Head of caudate nucleus (tissue), 42 donors: ENCODE results near the gene TP53RK.

ENCODE experiments used
- DNase-seq, 42 donors: peaks; one replicate each; pipeline versions ENCODE4 v3.0.0 to v3.0.0-alpha.2; 2020 to 2021; ENCODE audit warnings: mixed read lengths in 7 of 42
- intact Hi-C: fragments of 100-400 bp; cut with DNase I; formaldehyde crosslinking; loops from one replicate; pipeline ENCODE4 v1.15.0; 2022

TP53RK gene

DNA sequence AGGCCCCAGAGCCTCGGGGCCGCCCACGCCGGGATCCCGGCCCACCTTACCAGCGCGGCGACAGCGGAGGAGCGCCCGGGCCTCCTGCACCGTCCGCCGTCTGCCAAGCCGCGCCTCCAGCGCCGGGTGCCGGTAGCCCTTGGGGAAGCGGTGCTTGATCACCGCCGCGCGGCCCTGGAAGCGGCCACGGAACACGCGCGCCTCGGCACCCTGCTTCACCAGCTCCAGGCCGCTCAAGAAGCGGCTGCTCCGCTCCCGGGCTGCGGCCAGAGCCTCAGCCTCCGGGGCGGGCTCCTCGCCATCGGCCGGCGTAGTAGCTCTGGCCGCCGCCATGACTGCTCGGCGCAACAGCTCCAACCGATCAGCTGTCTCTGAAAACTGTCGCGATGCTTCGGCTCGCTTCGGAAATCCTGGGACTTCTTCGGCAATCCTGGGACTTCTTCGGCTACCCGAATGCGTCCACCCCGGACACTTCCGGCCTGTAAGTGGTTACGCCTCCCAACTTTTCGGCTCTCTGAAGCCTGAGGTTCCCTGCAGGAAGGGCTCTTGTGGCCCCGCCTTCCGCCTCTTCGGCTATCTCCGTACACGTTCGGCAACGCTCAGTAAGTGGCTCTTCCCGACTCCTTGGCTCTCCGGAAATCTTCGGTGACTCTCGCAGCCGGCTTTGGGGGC lies at the start of gene TP53RK:
TP53RK (minus strand) TSS at position 363 of the 672 bp plus-strand sequence; CDS start at position 333, 30 bp downstream.
- intact Hi-C loops, result no loop called here
- DNase-seq, result peak; percentile 90 to 99 (median 96)

DNA sequence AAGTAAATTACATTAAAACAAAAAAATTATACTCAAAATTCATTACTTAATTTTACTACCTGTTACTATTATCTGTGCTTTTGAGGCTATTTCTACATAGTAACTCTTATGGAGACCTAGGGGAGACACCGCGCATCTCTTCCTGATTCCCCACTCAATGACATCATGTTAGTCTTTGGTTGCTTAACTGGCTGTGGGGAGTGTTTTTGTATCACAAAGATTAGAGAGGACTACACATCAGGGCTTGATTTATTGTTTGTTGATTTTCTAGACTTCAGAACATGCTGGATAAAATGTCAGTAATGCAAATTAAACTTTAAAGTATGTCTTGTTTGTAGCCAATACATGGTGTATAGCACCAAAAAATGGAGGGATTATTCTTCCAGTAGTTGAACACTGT lies 46.2 kb upstream of the TP53RK start:
- no peak for DNase-seq
- intact Hi-C loops, result no loop called here

DNA sequence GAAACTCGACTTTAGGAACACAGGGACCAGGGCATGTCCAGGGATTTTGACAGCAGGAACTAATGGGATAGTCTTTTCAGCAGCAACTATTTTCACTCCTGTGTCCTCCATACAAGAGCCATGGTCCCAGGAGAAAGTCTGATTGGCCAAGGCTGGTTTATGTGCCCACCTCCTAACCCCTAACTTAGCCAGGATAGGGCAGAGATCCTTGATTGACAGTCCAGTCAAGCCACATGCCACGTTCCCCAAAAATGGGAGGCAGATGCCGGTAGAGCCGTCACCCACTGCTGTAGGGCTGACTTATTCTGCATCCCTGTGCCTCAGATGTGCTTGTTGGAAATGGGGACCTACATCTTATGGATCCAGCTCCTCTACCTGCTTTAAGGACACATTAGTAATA lies 42.5 kb upstream of the TP53RK start:
- no peak for DNase-seq
- intact Hi-C loops, result no loop called here

DNA sequence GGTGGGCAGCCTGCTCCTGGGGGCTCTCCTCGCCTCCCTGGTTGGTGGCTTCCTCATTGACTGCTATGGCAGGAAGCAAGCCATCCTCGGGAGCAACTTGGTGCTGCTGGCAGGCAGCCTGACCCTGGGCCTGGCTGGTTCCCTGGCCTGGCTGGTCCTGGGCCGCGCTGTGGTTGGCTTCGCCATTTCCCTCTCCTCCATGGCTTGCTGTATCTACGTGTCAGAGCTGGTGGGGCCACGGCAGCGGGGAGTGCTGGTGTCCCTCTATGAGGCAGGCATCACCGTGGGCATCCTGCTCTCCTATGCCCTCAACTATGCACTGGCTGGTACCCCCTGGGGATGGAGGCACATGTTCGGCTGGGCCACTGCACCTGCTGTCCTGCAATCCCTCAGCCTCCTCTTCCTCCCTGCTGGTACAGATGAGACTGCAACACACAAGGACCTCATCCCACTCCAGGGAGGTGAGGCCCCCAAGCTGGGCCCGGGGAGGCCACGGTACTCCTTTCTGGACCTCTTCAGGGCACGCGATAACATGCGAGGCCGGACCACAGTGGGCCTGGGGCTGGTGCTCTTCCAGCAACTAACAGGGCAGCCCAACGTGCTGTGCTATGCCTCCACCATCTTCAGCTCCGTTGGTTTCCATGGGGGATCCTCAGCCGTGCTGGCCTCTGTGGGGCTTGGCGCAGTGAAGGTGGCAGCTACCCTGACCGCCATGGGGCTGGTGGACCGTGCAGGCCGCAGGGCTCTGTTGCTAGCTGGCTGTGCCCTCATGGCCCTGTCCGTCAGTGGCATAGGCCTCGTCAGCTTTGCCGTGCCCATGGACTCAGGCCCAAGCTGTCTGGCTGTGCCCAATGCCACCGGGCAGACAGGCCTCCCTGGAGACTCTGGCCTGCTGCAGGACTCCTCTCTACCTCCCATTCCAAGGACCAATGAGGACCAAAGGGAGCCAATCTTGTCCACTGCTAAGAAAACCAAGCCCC lies 36.2 kb upstream of the TP53RK start:
- no peak for DNase-seq
- intact Hi-C loops, result no loop called here

DNA sequence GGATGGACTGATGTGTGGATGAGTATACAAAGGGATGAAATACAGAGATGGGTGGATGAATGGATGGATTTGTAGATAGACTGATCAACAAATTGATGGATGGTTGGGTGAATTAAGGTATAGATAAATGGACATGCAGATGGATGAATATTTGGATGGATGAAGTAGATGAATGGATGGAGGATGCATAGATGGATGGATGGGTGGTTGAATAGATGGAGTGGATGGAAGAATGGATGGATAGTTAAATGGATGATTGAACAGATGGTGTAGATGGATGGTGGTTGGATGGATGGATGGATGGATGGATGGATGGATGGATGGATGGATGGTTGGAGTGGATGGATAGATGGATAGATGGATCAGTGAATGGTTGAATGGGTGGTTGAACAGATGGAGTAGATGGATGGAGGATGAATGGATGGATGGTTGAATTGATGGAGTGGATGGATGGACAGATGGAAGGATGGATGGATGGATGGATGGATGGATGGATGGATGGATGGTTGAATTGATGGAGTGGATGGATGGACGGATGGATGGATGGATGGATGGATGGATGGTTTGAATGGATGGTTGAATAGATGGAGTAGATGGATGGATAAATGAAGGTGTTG lies 35.2 kb upstream of the TP53RK start:
- intact Hi-C loops, result no loop called here
- no peak for DNase-seq

DNA sequence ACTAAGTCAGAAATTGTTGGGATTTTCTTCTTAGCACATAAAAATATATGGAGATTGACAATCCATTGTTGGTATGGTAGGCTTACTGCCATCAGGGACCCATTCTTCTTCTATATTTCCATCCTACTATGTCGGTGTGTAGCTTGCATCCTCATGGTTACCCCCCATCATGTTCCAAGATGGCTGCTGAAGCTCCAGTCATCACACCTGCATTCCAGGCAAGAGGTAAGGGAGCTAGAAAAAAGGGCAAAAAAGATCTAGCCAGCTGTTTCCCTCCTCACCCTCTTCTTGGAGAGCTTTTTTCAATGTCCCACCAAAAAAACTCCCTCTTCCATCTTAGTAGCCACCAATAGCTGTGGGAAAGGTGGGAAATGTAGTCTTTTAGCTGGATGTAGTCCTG lies 33.8 kb upstream of the TP53RK start:
- DNase-seq, result no peak
- intact Hi-C loops, result no loop called here

DNA sequence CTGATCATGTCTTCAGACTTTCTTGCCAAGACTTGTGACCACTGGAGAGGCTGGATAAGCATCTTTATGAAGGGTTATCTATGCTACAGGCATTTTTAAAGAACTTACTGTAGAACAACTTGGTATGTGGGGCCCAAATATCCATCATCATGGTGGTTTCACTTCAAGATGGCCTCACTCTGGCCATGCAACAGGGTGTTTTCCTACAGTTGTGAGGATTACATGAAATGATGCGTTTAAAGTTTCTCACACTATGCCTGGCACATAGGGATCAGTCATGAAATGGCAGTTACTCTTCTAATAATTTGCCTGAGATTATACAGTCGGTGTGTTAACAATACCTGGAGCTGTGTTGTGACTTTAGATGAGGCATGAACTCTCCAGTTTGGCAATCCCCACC lies 33.2 kb upstream of the TP53RK start:
- intact Hi-C loops, result no loop called here
- no peak for DNase-seq

DNA sequence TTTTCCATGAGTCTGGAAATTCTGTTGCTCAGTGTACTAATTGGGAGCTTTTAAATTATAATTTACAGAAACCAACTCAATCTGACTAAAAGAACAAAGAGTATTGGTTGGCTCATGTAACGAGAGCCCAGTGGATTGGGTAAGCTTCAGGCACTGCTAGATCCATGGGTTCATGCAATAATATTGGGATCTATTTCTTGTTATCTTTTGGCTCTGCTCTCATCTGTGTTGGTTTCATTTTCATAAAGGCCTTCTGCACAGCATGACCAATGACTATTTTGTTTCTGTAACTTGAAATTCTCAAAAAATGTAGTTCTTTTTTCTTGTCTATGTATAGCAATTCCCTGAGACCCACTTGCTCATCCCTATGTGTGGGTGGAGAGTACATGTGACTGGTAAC lies 32.2 kb upstream of the TP53RK start:
- no peak for DNase-seq
- intact Hi-C loops, result no loop called here

DNA sequence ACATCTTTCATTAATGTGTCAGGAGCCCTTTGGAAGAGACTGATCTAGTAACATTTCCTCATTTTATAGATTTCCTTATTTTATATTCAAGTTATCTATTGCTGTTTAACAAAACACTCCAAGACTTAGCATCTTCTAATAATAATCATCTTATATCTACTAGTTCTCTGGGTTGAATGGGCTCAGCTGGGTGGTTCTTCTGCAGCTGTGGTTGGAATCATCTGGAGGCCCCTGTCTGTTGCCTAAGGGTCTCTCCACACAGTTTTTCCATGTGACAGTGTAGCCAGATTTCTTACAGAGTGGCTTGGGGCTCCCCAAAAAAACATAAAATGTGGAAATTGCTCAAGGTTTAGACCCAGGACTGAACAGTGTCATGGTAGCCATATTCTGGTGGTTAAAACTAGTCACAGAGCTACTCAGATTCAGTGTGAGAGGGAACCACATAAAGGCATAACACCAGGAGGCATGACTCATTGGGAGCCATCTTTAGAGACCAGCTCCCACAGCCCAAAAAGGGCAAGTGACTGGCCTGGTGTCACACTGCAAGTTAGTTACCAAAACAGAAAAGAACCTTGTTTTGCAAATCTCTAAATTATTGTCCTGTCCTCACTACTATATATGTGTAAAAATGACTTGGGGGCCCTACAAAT lies 31.7 kb upstream of the TP53RK start:
- no peak for DNase-seq
- intact Hi-C loops, result no loop called here

DNA sequence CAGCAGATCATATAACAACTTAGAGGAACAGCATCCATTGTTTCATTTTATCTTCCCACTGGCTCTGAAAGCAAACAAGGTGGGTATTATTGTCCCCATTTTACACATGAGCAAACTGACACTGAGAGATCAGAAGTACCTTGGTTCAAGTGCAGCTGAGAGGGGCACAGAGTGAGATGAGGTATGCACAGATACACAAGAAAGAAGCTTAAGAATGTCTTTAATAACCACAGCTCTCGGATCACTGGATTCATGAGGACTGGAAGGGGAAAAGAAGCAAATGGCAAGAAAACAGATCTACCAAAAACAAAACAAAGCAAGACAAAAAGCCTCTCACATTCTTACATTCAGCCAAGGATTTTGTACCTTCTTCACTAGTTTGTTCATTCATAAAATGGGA lies 30.8 kb upstream of the TP53RK start:
- intact Hi-C loops, result no loop called here
- DNase-seq, result no peak

DNA sequence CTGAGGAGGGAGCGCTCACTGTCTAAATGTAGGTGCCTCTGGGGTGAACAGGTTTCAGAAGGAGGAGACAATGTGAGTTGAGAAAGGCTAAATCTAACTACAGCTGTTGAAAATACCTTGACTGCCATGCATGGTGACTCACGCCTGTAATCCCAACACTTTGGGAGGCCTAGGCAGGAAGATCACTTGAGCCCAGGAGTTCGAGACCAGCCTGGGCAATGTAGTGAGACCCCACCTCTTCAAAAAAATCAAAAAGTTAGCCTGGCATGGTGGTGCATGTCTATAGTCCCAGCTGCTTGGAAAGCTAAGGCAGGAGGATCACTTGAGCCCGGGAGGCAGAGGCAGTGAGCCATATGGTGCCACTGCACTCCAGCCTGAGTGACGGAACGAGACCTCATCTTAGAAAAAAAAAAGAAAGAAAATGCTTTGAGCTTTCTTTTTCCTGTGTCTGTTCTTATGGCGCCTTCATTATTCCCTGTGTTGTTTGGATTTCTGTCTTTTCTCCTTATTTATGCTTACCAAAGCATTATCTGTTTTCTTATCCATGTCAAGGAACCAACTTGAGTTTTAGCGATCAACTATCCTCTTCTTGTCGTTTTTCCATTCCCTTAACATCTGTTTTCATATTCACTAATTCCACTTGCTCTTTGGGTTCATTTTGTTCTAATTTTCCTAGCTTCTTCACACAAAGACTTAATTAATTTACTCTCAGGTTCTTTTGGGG lies 28.7 kb upstream of the TP53RK start:
- no peak for DNase-seq
- intact Hi-C loops, result no loop called here

DNA sequence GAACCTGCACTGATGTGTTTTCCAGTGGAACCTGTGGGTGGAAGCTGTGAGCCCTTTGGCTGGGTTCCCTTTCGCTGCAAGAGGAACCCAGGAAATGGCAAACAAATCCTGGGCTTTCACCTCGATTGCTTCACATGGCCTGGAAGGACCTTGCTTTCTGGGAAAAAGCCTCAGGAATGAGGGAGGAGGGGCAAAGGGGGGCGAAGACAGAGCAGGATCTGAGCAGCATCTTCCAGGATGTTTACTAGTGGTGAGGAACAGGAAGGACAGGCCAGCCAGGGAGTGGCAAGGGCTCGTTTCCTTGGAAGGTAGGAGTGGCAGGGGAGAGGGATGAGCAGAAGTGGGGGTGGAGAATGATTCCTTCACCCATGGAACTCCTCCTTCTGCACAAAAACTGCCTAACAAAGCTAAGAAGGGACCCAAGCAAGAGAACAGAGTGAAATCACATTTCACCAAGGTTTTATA lies 26.1 kb upstream of the TP53RK start:
- intact Hi-C loops, result no loop called here
- peak in 1 of 42 donors; percentile 8 for DNase-seq

DNA sequence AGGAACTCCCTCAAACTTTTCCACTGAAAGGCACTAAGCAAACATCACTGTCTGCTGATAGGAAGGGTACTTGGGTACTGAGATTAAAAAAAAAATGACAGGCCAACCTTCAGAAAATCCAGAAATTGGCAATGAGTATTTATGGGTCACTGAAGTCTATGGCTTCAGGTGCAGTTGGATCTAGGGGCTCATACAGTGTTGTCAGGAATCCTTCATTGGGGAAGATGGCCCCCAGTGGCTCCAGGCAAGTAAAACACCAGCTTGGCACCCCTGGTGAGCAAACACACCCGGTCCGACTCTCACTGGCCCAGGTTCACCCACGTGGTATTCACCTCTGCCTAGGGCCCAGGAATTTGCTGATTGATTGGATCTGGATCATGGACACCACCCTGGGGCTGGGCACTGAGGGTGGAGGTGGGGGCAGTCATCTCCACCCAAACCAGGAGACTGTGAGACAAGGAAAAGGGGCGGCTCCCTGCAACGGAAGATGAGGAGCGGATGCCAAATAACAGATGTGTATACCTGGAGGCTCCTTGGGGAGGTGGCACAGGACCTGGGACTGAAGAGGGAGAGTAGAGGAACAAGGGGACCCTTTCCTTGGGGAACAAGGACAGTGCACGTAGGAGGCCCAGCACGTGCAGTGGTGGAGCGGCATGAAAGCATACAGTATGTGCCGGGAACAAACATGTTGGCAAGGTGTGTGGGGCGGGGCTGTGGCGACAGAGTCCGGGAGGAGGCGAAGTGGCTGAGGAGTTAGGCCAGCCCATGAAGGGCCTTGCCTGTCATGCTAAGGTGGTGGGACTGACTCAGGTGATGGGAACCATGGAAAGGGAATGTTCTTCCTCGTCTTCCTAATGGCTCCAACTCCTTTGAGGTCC lies 25.0 kb upstream of the TP53RK start:
- intact Hi-C loops, result no loop called here
- no peak for DNase-seq

DNA sequence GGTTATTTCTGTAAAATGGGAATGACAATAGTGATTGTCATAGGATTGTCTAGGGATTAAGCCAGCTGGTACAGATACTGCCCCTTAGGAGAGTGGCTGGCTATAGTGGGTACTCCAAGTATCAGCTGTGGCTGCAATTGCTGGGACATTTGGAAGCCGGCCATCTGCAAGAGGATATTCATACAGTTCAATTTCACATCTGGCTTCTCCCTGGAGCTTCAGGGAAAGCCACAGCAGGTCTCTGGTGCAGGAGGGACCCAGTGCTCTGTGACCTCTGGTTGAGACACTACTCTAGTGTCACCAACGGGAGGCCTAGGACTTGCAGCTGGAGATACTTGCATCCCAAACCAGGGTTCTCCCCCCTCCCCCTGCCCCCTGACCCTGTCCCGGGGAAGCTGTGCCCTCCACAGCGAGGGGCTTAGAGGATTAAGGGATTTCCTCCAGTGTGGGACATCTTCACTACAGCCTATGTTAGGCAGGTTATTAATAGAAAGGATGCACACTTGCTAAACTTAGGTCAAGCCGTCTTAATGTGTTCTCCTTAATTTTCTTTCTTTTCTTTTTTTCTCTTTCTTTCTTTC lies 22.9 kb upstream of the TP53RK start:
- no peak for DNase-seq
- intact Hi-C loops, result no loop called here

DNA sequence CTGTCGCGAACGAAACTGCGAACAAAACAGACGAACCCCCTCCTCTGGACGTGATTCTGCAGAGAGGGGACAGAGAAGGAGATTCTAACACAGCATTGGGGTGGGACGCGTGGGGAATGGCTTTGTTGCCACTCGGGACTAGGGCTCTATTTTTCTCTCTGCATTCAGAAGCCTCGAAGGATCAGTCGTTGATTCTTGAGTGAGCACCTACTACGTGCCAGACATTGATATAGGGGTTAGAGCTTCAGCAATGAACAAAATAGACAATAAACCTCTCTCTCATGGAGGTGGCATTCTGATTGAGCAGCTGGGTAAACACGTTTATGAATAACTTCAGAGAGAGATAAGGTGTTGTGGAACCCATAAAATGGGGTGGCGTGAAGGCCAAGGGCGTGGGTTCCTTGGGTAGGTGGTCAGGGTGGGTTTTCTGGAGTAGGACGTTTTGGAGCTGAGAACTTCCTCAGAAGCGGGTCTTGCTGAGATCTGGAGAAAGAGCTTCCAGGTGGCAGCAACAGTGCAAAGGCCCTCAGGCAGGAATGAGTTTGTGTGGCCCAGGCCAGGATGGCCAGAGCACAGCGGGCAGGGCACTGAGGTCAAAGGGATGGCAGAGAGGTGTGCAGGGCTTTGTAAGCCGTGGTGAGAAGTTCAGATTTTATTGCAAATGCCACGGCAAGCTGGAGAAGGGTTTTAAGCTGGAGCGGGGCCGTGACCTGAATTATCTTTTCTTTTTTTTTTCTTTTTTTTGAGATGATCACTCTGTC lies 21.1 kb upstream of the TP53RK start:
- no peak for DNase-seq
- intact Hi-C loops, result no loop called here

DNA sequence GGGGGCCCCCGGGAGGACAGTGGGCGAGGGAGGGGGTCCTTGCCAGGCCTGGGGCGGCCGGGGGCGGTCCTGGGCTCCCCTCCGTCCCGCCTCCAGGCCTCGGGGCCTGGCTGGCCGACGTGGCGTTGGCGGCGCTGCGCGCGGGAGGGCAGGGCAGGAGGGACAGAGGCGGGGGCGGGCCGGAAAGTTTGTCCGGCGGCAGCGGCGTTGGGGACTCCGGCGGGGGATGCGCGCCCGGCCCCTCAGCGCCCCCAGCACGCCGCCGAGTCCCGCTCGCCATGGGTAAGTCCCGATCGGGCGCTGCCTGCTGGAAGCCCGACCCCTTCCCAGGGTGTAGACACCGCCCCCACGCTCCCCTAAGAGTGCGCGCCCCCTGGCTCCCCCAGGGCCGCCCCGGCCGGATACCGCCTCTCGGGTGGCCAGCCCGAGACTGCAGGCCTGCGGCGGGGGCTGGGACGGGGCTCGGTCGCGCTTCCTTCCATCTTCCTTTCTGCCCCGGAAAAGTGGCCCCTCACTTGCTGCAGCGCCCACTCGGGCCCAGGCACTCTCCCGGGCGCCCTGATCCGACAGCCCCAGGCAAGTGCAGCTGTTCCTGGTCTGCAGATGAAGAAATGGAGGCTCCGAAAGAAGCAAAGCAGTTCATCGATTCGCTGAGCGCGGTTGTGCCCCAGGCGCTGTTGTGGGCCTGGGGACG lies 20.4 kb upstream of the TP53RK start, which contains the start of gene SLC2A10:
SLC2A10 (plus strand) TSS at position 191 of the 694 bp plus-strand sequence; CDS start at position 279, 88 bp downstream.
- intact Hi-C loops, result no loop called here
- DNase-seq, result peak in 34 of 42 donors; percentile 6 to 56 (median 27)
